Anterior cingulate cortex (tissue), 58 donors: Measurements from ENCODE around the gene TAS2R5.
"Not testable (repeated sequence)": the region's sequence is repeated elsewhere in the genome, so short reads cannot be mapped to it uniquely, and the experiment has no call there.

ENCODE experiments used
- DNase-seq, 58 donors: peaks; one replicate each; lab custom pipeline; 2025; lab: John Stamatoyannopoulos, UW

TAS2R5 gene, protein sequence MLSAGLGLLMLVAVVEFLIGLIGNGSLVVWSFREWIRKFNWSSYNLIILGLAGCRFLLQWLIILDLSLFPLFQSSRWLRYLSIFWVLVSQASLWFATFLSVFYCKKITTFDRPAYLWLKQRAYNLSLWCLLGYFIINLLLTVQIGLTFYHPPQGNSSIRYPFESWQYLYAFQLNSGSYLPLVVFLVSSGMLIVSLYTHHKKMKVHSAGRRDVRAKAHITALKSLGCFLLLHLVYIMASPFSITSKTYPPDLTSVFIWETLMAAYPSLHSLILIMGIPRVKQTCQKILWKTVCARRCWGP

DNA sequence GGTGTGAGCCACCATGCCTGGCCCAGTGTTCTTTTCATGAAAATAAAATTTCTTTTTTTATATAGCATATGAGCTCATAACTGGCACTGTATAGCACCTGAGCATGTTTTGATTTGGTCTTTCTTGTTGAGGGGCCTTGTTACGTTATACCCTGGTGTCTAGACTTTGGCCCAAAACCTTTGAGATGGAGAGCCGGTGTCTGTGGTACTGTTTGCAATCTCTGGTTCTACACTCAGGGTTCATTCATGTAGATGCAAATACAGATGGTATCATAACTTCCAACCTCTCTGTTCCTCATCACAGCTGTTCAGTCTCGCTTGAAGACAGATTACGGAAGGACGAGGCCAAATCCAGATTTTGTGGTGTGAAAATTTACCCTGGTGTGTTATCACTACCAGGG lies at the start of gene TAS2R5:
Gene TAS2R5 (plus strand): TSS at position 301 of the 400 bp plus-strand sequence. CDS start 145 bp downstream, outside the sequence.
- no peak for DNase-seq

DNA sequence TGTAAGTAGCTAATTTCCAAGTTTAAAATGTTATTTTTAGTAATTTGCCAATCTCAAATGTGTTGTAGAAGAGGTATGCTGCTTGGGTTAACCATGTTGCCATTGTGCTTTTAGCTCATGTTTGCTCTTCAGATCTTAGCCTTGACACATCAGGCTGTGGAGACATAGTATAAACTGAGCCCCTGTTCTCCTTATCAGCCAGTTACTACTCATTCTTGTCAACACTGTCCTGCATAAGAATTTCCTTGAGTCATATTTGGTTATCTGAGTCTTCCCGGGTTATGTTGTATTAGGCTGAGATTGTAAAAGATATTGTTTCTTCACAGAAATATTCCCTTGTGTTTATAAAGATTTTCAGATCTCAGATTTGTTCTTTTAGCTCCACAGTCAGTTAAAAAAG lies 47.8 kb upstream of the TAS2R5 start:
- DNase-seq: no peak

DNA sequence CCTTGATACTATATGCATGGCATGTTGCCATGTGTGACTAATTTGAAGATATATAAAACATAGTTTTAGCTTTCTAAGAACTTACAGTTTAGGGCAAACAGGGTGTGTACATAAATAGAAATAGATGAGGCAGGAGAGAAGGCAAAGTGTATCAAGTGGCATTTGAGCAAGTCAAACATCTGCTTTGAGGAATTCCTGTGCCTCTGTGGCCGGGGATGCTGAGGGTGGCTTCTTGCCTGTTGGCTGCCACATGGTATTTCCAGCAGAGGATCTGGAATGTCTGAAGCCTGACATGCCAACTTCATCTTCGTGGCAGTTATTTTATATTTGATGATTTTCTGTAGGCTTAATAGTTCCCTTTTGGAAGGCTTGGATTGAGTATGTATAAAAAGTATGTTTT lies 45.9 kb upstream of the TAS2R5 start:
- no peak for DNase-seq

DNA sequence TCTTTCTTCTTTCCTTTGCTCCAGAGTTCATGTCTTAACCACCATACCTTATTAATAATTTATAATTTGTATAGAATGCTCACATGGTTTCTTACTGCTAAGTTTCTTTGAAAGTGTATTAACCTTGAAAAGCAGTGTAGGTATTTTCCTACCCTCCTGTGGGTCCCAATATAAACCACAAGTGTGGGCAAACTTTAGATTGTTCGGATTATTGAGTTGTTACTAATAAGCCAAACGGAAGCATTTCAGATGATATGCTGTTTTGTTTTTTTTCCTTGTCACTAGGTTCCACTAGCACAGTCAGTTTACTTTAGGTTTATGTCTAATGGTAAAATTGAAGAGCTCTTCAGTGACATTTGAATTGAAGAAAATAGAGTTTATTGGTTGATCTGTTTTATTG lies 41.6 kb upstream of the TAS2R5 start:
- DNase-seq: no peak

DNA sequence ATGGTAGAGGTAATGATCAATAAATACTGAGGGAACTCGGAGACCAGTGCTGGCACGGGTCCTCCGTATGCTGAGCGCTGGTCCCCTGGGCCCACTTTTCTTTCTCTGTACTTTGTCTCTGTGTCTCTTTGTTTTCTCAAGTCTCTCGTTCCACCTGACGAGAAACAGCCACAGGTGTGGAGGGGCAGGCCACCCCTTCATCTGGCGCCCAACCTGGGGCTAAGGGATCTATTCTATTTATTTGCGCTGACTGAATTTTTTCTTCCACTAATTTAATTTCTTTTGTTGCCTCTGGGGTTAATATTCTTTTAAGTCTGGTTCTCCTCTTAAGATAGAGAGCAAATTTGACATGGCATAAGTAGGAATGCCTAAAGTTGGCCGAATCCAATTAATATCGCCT lies 38.1 kb upstream of the TAS2R5 start:
- DNase-seq: not testable (repeated sequence)

DNA sequence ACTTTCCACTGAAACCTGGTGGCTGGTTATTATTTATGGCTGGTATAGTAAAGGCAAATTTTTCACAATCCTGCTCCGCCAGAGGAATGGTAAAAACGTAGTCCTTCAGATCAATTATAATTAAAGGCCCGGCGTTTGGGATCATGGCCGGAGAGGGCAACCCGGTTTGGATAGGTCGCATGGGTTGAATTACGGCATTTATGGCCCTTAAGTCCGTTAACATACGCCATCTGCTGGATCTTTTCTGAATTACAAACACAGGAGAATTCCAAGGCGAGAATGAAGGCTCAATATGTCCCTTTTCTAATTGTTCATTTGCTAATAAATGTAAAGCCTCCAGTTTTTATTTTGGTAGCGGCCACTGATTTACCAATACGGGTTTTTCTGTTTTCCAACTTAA lies 37.4 kb upstream of the TAS2R5 start:
- no peak for DNase-seq

DNA sequence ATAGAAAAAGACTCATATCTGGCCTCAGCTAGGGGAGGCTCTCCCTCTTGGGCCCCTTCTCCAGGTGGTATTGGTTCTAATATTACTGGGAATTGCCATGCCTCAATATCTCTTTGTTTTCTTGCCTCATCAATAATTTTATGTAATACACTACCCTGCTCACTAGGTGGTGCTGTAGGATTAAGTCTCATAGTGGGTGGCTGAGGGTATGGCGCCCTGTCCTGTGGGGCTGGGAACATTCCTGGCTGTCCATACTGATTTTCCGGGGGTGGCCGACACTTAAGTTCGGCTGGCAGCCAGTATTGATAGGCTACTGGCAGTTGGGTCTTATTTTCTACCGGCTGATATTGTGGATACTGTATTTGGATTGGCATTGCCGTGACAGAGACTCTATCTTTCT lies 35.1 kb upstream of the TAS2R5 start:
- no peak for DNase-seq

DNA sequence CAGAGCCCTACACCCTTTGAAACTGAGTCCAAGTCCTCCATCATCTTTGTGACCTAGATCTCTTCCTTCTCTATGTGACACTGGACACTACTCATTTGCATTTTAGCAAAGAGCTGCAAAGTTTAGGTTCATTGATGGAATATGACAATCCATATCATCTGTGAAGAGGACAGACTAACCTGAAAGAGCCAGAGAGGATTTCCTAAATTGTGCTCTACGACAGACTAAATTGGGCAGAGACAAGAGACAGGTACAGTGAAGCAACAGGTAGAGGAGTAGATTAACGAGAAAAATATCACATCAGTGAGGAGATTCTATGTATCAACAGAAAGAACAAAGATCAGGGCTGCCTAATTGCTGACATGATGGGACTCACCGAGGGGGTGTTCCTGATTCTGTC lies 26.2 kb upstream of the TAS2R5 start, which contains the start of gene TAS2R3:
Gene TAS2R3 (plus strand): TSS at position 301 of the 400 bp plus-strand sequence. CDS start 62 bp downstream, at position 363.
- no peak for DNase-seq

DNA sequence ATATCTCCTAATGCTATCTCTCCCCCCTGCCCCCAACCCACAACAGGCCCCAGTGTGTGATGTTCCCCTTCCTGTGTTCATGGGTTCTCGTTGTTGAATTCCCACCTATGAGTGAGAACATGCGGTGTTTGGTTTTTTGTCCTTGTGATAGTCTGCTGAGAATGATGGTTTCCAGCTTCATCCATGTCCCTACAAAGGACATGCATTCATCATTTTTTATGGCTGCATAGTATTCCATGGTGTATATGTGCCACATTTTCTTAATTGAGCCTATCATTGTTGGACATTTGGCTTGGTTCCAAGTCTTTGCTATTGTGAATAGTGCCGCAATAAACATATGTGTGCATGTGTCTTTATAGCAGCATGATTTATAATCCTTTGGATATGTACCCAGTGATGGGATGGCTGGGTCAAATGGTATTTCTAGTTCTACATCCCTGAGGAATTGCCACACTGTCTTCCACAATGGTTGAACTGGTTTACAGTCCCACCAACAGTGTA lies 19.9 kb upstream of the TAS2R5 start:
- not testable (repeated sequence) for DNase-seq

DNA sequence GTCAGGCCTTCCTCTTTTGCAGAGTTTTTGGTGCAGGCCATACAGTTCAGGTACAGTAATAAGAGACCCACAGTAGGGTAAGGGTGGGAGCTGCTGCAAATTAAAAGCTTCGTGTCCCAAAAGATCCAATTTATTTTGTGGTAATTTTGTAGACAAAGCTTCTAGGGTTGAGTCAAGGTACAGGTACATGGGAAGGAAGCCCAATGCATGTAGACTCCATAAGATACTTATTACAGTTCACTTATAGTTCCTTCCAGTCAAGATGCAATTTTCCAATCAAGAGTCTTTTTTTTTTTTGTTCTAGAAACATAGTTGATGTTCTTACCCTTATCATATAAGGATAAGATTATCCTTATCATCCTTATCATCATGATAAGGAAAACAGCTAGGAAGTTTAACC lies 13.6 kb upstream of the TAS2R5 start, which contains the start of gene TAS2R4:
Gene TAS2R4 (plus strand): TSS at position 301 of the 400 bp plus-strand sequence. CDS start 1,815 bp downstream, outside the sequence.
- no peak for DNase-seq

DNA sequence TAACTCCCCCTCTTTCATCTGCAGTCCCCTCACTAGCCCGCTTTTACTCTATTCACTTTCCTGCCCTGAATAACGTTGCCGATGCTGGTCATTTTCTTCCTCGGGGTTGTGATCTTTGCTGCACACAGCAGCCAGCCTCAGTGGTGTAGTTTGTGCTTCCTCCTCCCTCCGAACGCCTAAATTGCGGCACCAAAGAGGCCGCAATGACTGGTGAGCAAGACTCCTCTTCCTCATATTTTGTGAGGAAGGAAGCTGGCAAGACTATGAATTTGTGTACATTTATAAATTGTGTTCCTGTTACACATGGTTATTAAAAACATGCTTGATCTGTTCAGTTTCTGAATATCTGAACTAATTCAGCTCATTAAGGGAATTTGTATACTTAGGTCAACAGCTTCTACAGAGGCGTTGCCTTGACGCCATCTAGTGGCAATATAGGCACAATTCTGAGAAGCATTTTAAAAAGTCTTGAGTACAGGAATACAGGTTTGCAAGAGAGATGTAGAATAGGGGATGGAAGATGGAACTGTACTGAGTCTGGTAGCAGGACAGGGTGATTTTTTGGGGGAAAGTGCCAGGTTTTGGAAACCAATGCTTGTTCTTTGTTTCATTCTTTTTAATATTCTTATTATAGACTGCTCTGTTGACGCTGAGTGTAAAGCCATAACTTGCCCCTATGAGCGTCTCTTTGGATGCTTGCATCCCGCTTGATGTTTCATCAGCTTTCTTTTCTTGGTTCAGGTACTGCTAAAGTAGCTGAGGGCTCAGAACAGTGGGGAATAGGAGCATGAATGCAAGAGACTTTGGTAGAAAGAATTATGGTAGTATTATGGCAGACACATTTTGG lies 4.1 kb upstream of the TAS2R5 start:
- DNase-seq: peak in 12 of 58 donors; percentile 1 to 60 (median 3)

DNA sequence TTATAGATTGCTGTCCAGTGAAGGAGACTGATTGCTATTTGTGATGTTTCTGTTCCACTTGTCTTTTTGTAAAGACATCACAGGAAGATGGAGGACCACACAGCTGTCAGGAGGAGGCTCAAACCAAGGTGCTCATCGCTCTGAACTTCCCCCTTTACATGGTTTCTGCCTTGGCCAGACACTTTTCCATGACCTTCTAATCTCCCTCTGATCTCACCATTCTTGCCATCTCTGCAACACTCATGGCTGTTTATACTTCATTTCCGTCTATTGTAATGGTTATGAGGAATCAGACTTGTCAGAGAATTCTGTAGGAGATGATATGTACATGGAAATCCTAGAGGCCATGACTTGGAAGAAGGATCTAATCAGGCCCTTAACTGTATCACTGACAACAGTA lies 1.7 kb upstream of the TAS2R5 start:
- no peak for DNase-seq

DNA sequence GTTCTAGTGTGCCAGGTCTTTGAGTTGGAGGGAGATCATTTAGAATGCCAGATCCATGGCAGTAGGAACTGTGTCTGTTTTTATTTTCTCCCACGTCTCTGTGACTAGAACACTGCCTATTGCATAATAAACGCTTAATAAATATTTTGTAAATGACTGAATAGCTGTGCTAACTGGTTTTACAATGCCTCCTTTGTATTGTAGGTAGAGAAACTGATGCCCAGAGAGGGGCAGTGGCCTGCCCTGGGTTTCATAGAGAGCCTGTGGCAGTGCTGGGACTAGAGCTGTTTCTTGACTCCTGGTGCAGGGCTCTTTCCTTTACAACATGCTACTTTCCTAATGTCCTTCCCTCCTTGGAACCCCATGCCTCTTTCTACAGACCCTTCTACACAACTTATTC lies 2.5 kb downstream of the TAS2R5 start:
- DNase-seq: no peak

DNA sequence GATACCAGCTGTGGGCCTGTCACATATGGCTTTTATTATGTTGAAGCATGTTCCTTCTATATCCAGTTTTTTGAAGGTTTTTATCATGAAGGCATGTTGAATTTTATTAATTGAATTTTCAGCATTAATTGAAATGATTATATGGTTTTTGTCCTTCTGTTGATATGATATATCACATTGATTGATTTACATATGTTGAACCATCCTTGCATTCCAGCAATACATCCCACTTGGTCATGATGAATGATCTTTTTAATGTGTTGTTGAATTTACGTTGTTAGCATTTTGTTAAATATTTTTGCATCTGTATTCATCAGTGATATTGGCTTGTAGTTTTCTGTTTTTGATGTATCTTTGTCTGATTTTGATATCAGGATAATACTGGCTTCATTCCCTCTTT lies 30.1 kb downstream of the TAS2R5 start:
- DNase-seq: no peak

DNA sequence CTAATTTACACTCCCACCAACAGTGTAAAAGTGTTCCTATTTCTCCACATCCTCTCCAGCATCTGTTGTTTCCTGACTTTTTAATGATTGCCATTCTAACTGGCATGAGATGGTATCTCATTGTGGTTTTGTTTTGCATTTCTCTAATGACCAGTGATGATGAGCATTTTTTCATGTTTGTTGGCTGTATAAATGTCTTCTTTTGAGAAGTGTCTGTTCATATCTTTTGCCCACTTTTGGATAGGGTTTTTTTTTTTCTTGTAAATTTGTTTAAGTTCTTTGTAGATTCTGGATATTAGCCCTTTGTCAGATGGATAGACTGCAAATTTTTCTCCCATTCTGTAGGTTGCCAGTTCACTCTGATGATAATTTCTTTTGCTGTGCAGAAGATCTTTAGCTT lies 32.4 kb downstream of the TAS2R5 start:
- not testable (repeated sequence) for DNase-seq

DNA sequence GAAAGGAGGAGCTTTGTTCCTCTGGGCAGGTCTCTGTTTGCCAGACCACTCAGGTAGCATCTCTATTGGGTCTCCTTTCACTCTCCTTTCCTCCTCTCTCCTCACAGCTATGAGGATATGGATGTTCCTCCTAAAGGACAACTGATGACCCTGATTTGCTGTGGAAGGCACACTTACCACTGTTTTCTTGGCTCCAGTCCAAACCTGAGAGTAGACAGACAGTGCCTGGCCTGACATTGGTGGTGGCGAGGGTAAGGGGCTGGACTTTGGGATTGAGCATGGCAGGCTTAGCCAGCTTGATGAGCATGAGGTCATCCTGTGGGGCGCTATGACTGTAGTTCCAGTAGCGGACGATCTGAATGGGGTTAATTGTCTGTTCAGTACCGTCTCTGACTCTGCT lies 47.7 kb downstream of the TAS2R5 start:
- no peak for DNase-seq

DNA sequence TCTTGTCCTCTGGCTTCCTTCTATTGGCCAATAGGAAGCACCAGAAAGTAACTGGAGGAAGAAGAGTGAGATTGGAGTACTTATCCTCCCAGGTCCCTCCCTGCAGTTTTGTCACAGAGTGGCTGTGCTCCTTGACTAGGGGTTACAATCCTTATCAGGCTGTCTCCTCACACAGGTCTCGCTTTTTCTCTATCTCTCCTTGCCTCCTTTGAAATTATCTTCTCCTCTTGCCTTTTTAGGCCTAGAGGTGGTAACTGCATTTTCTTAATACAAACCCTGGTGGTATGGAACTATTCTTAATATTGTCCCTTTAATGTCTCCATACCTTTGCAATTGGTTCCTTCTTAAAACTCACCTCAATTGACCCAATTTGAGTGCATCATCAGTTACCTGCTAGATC lies 48.6 kb downstream of the TAS2R5 start:
- no peak for DNase-seq

DNA sequence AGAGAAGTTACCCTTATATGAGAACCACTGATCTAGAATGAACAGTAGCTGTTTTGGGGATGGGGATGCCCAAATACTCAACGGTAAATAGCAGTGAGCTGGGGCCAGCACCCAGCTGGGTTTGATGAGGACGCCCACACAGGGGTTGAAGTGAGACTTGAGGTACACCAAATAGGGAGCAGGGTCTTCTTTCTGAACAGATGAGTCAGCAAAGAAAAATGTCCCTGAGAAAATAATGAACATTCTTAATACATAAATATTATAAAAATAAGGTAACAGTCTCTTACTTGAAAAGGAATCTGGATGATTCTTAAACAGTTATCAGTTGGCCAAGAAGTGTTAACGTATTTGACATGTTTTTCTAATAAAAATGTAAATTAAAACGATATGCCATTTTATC lies 49.2 kb downstream of the TAS2R5 start:
- no peak for DNase-seq

DNA sequence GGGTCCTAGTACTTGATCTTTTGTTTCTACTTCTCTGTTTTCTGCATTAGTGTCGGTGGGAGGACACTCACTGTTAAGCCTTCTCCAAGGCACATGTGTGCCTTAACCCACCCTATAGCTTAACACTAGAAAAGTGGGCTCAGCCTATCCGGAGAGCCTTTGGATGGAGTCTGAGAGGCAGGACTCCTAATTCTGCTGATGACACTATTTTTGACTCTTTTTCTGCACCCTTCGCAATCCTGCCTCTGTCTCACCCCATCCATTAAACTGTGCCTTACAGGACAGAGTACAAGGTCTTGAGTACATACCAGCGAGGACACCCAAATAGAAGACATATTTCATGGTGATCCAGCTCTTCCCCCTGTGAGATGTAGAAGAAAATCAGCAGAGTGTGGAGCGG lies 50.7 kb downstream of the TAS2R5 start:
- DNase-seq: no peak
